ENCODE data around the gene USP32. TPM values are rescaled to one million over a fixed set of nuclear protein-coding genes. Genes with fewer than 3 reads are reported as not detected.

USP32 gene
- total RNA-seq, 1 donor from 2014 or later: 39.1 TPM

- no peak for DNase-seq (ENCODE audit: extremely low spot score, unreplicated experiment)
- Mint-ChIP-seq H3K9me3 (no peaks in the 10 kb centered on the region), H3K36me3 (peaks cover 4% of the 10 kb centered on the region), H3K4me1 (ENCODE audit: unreplicated experiment) (peaks cover 8% of the 10 kb centered on the region), H3K27ac (no peak overlapping the region), H3K4me3 (no peak overlapping the region), H3K27me3 (peaks cover 4% of the 10 kb centered on the region)
- no peak for TF ChIP-seq CTCF (conservative IDR thresholded peaks at IDR 0.05)
Measured at GRCh38 chr17:60169921-60170817, 221.8 kb downstream of the USP32 start.

GRCh38 chr17:60168654-60169053, 223.3 kb downstream of the USP32 start:
- TF ChIP-seq CTCF (conservative IDR thresholded peaks at IDR 0.05): no peak
- Mint-ChIP-seq H3K27me3 (peaks cover 5% of the 10 kb centered on the region), H3K36me3 (peaks cover 4% of the 10 kb centered on the region), H3K27ac (no peak overlapping the region), H3K4me3 (no peak overlapping the region), H3K9me3 (no peaks in the 10 kb centered on the region), H3K4me1 (ENCODE audit: unreplicated experiment) (peaks cover 8% of the 10 kb centered on the region)
- DNase-seq (ENCODE audit: extremely low spot score, unreplicated experiment): no peak

GRCh38 chr17:60167065-60167741, 224.7 kb downstream of the USP32 start:
- no peak for TF ChIP-seq CTCF (conservative IDR thresholded peaks at IDR 0.05)
- Mint-ChIP-seq H3K27ac (no peak overlapping the region), H3K9me3 (no peaks in the 10 kb centered on the region), H3K27me3 (peaks cover 6% of the 10 kb centered on the region), H3K4me3 (no peak overlapping the region), H3K4me1 (ENCODE audit: unreplicated experiment) (peaks cover 4% of the 10 kb centered on the region), H3K36me3 (no peaks in the 10 kb centered on the region)
- no peak for DNase-seq (ENCODE audit: extremely low spot score, unreplicated experiment)

- H3K4me3 Mint-ChIP-seq: no peak overlapping the region
- no peaks in the 10 kb centered on the region for H3K36me3 Mint-ChIP-seq
- no peak for DNase-seq (ENCODE audit: extremely low spot score, unreplicated experiment)
- no peak for TF ChIP-seq CTCF (conservative IDR thresholded peaks at IDR 0.05)
- no peaks in the 10 kb centered on the region for H3K9me3 Mint-ChIP-seq
- peaks cover 7% of the 10 kb centered on the region for H3K27me3 Mint-ChIP-seq
- H3K27ac Mint-ChIP-seq: no peak overlapping the region
- H3K4me1 Mint-ChIP-seq (ENCODE audit: unreplicated experiment): peaks cover 5% of the 10 kb centered on the region
Measured at GRCh38 chr17:60165971-60166370, 226.0 kb downstream of the USP32 start.

- Mint-ChIP-seq H3K4me3 (no peak overlapping the region), H3K9me3 (no peaks in the 10 kb centered on the region), H3K4me1 (ENCODE audit: unreplicated experiment) (peaks cover 8% of the 10 kb centered on the region), H3K27me3 (peaks cover 12% of the 10 kb centered on the region), H3K36me3 (no peaks in the 10 kb centered on the region), H3K27ac (no peak overlapping the region)
- no peak for TF ChIP-seq CTCF (conservative IDR thresholded peaks at IDR 0.05)
- DNase-seq (ENCODE audit: extremely low spot score, unreplicated experiment): no peak
Measured at GRCh38 chr17:60165223-60165622, 226.7 kb downstream of the USP32 start.
